Endothelial cell of umbilical vein (primary cell): ENCODE measurements around the gene ABLIM1.

Source experiments
- CTCF ChIP-seq, 2 donors: IDR thresholded peaks; 1 replicate in 1 of 2; 2 replicates in 1 of 2; pipeline ENCODE4 v1.5.1; 2011; ENCODE audit warnings: low read length in 2 of 2, mild to moderate bottlenecking in 2 of 2, moderate library complexity in 2 of 2, control low read depth in 1 of 2, inconsistent platforms in 1 of 2, low read depth in 1 of 2; ENCODE audit not compliant: insufficient read depth in 1 of 2; ENCODE audit errors: extremely low read depth in 1 of 2
- EZH2 ChIP-seq: IDR thresholded peaks from 2 replicates; pipeline ENCODE4 v1.6.1; 2012; ENCODE audit warnings: borderline replicate concordance, low read depth, mild to moderate bottlenecking, moderate library complexity, low read length, inconsistent platforms; ENCODE audit not compliant: severe bottlenecking
- GATA2 ChIP-seq: IDR thresholded peaks from 2 replicates; pipeline ENCODE4 v1.7.0; 2011; ENCODE audit warnings: low read depth, mild to moderate bottlenecking, moderate library complexity, mixed read lengths, low read length; ENCODE audit not compliant: insufficient read length, insufficient read depth
- POLR2A ChIP-seq: IDR thresholded peaks from 2 replicates; pipeline ENCODE4 v1.6.1; 2012; ENCODE audit warnings: low read depth, mild to moderate bottlenecking, control low read depth, low read length
- POLR2AphosphoS5 ChIP-seq: IDR thresholded peaks from 2 replicates; pipeline ENCODE4 v1.6.1; 2012; ENCODE audit warnings: low read depth, mild to moderate bottlenecking, control low read depth, low read length, moderate library complexity; ENCODE audit not compliant: insufficient read depth

GRCh38 chr10:114596793-114597192, 61.3 kb downstream of the ABLIM1 start:
- TF ChIP-seq CTCF (IDR thresholded peaks at IDR 0.05; ENCODE audit: extremely low read depth in 1 of 2, insufficient read depth in 1 of 2, low read depth in 1 of 2, low read length in 2 of 2): no peak
- no peak for TF ChIP-seq GATA2
- TF ChIP-seq EZH2: no peak
- no peak for TF ChIP-seq POLR2AphosphoS5
- no peak for TF ChIP-seq POLR2A
